RWPE2 (cell line): ENCODE data around the gene PAXX.

ENCODE experiments used
- ATAC-seq: fragments of 200-7000 bp; cut with Tn5 transposase; 3 replicates; pipeline ENCODE4 v1.9.1; 2021; ENCODE audit warnings: low read depth
- DNase-seq: peaks from one replicate; pipeline ENCODE4 v3.0.0-alpha.2; 2020; ENCODE audit warnings: low spot score
- H3K27ac ChIP-seq: fragments of 450-650 bp; 2 replicates; pipeline ENCODE4 v1.5.1; 2017; ENCODE audit warnings: mild to moderate bottlenecking; ENCODE audit not compliant: poor library complexity, severe bottlenecking
- H3K27me3 ChIP-seq: fragments of 250-450 bp; sonication (Bioruptor Pico); 2 replicates; pipeline ENCODE4 v1.5.1; 2021; ENCODE audit warnings: mild to moderate bottlenecking, moderate library complexity; ENCODE audit not compliant: insufficient read depth, poor library complexity, severe bottlenecking
- H3K36me3 ChIP-seq: fragments of 250-450 bp; sonication (Bioruptor Pico); 2 replicates; pipeline ENCODE4 v1.5.1; 2020; ENCODE audit warnings: low read depth, mild to moderate bottlenecking, moderate library complexity
- H3K4me1 ChIP-seq: fragments of 250-450 bp; sonication (Bioruptor Pico); 2 replicates; pipeline ENCODE4 v1.5.1; 2021; ENCODE audit warnings: mild to moderate bottlenecking, moderate library complexity; ENCODE audit not compliant: insufficient read depth, poor library complexity, severe bottlenecking
- H3K4me3 ChIP-seq: fragments of 250-450 bp; sonication (Bioruptor Pico); 2 replicates; pipeline ENCODE4 v1.5.1; 2021; ENCODE audit warnings: mild to moderate bottlenecking, moderate library complexity; ENCODE audit not compliant: severe bottlenecking
- H3K9me3 ChIP-seq: fragments of 250-450 bp; sonication (Bioruptor Pico); 2 replicates; pipeline ENCODE4 v1.5.1; 2021; ENCODE audit warnings: mild to moderate bottlenecking, moderate library complexity; ENCODE audit not compliant: severe bottlenecking
- CTCF ChIP-seq: fragments of 450-650 bp; IDR thresholded peaks from one replicate; pipeline ENCODE4 v1.5.1; 2017; ENCODE audit warnings: mild to moderate bottlenecking, moderate library complexity; ENCODE audit not compliant: poor library complexity, severe bottlenecking

PAXX gene

DNA sequence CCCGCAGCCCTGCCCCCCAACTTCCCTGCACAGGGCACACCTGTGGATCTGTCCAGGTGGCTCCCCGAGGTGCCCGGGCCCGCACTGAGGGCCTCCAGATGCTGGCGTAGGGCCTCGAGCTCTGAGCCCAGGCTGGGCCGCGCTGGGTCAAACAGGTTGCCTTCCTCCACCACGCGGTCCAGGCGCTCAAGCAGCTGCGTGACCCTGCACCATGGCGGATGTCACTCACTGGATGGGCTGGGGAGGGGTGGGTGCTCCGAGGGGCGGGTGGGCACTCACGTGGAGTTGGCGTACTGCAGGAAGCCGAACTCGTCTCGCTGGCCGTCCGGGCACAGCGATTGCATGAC is 30.4 kb downstream of the PAXX start:
- no peak for TF ChIP-seq CTCF
- ATAC-seq (no peak), DNase-seq (no peak)
- Histone ChIP-seq H3K4me1 (no peaks in the 10 kb centered on the region), H3K27ac (no peak overlapping the region), H3K9me3 (no peaks in the 10 kb centered on the region), H3K36me3 (no peaks in the 10 kb centered on the region), H3K4me3 (no peak overlapping the region), H3K27me3 (no peaks in the 10 kb centered on the region)

- Histone ChIP-seq H3K36me3 (no peaks in the 10 kb centered on the region), H3K27me3 (no peaks in the 10 kb centered on the region), H3K4me1 (no peaks in the 10 kb centered on the region), H3K9me3 (no peaks in the 10 kb centered on the region), H3K27ac (no peak overlapping the region), H3K4me3 (no peak overlapping the region)
- TF ChIP-seq CTCF, result no peak
- DNase-seq, result no peak
- ATAC-seq, result no peak
These were observed 30.9 kb downstream of the PAXX start for GRCh38 chr9:137023157-137023556.

DNA sequence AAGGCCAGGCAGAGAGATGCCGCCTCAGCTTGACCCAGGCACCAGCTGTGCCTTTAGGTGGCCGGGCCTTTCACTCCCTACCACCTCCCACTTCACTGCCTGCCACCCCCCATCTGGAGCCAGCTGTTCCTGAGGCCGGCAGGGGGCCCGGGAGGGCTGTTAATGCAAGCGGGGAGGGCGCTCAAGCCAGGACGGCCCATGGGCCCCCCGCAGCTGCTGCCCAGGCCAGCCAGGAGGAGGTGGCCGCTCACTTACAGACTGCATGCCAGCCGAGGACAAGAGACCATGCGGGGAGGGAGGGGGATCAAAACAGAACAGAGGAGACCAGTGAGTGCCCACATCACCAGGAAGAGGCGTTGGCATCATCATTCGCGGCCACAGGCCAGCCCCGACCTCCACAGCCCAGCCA is 31.4 kb downstream of the PAXX start:
- H3K27ac ChIP-seq, result no peak overlapping the region
- H3K36me3 ChIP-seq, result no peaks in the 10 kb centered on the region
- no peak for TF ChIP-seq CTCF
- H3K27me3 ChIP-seq, result no peaks in the 10 kb centered on the region
- H3K4me1 ChIP-seq, result no peaks in the 10 kb centered on the region
- H3K9me3 ChIP-seq, result no peaks in the 10 kb centered on the region
- DNase-seq (no peak), ATAC-seq (no peak)
- H3K4me3 ChIP-seq, result no peak overlapping the region

- no peak for DNase-seq
- ATAC-seq, result peak; percentile 8; the same call in 1 of the 3 replicates
- Histone ChIP-seq H3K27ac (no peak overlapping the region), H3K4me3 (no peak overlapping the region), H3K9me3 (no peaks in the 10 kb centered on the region), H3K36me3 (no peaks in the 10 kb centered on the region), H3K27me3 (no peaks in the 10 kb centered on the region), H3K4me1 (no peaks in the 10 kb centered on the region)
- no peak for TF ChIP-seq CTCF
These were observed 33.3 kb downstream of the PAXX start for GRCh38 chr9:137025517-137025966.

DNA sequence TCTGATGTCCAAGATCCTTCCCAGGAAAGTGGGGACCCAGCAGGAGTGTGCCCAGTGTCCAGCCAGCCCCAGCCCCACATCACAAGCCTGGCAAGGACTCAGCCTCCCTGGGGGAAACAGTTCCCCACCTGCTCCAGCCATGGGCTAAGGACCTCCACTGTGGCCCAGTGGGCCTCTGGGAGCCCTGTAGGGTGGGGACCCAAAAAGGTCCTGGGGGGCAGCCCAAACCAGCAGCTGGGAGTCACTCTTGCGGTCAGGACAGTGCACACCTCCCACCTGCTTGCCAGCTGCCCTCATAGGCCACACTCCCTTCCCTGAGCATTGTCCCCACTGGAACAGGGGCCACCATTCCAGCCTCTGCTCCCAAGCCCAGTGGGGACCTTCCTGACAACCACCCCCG is 34.2 kb downstream of the PAXX start:
- Histone ChIP-seq H3K27me3 (no peaks in the 10 kb centered on the region), H3K4me3 (no peak overlapping the region), H3K4me1 (no peaks in the 10 kb centered on the region), H3K9me3 (no peaks in the 10 kb centered on the region), H3K36me3 (no peaks in the 10 kb centered on the region), H3K27ac (no peak overlapping the region)
- DNase-seq (no peak), ATAC-seq (no peak)
- TF ChIP-seq CTCF, result no peak
